NCI-H82 (cell line): ENCODE results near the gene SYT14.
"Not testable (repeated sequence)": the region's sequence is repeated elsewhere in the genome, so short reads cannot be mapped to it uniquely, and the experiment has no call there.

Experiments
- DNase-seq: peaks from one replicate; lab custom pipeline; 2025; lab: John Stamatoyannopoulos, UW

SYT14 gene

DNA sequence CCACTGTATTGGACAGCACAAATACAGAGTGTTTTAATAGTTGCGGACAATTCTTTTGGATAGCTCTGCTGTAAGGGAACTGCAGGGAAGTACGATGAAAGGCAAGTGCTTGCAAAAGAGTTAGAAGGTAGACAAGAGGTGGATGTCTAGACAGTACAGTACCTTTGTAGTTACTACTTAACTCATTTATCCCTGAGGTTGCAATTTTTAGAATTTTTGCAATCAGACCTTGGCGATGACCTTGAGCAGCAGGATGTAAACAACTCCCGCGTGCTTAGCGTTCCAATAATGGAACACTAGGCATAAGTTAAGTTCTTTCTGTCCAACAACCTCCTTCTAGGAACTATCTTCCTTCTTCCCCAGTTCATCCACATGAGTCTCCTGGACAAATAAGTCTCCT lies 1.9 kb upstream of the SYT14 start:
- DNase-seq = no peak

DNA sequence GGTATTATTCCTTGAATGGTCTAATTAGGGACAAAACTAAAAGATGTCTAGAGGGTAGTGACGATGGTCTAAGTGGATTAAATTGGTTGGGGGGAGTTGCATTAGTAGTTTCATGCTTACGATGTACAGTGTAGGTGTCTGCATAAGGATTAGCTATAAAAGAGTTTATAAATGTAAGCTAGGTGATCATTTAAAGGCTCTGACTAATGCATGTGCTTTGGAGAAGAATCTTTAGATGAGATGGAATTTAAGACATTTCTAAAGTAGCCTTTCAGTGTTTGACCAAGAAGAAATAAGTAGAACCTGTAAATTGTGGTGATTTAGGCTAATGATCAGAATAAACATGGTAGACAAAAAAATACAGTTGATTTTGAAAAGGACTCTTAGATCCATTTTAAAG lies 7.4 kb downstream of the SYT14 start:
- DNase-seq = peak; percentile 33

- no peak for DNase-seq
Observed at GRCh38 chr1:209948155-209948554, 10.1 kb downstream of the SYT14 start.

DNA sequence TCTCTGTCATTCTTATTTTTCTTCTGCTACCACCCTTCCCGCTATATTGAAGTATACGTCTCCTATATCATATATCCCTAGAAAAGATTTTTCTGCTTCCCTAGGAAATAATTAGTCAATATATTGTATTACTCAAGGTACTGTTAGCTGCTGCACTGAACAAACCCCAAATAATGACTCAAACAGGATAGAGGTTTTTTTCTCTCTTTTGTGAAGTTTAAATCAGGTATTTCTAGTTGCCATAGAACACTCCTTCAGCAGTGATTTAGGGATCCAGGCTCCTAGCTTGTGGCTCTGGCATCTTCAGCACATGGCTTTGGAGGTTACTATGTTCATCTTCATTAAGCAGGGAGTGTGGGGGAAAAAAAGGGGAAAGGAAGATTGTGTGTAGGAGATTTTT lies 18.1 kb downstream of the SYT14 start:
- DNase-seq = no peak

- no peak for DNase-seq
Observed at GRCh38 chr1:209959623-209960022, 21.6 kb downstream of the SYT14 start.

GRCh38 chr1:209960926-209961325 lies 22.9 kb downstream of the SYT14 start:
- DNase-seq = no peak

GRCh38 chr1:209962388-209962787 lies 24.4 kb downstream of the SYT14 start:
- no peak for DNase-seq

DNA sequence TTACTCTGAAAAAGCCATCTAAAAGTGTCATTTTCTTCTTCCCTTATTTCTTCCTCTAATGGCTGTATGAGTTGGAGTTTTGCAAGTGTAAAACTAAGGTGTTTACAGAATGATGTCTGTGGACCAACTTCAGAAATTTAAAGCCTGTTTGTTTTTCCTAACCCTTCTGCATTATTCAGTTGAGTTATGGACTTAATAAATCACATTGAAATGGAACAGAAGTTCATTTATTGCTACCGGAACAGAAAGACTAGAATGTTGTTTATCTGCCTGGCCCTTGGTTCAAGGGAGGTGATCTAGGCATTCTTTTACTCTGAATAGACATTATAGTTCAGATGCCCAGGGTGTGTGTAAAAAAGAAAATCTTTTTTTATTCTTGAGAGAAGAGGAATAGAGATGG lies 24.8 kb downstream of the SYT14 start:
- DNase-seq = no peak

DNA sequence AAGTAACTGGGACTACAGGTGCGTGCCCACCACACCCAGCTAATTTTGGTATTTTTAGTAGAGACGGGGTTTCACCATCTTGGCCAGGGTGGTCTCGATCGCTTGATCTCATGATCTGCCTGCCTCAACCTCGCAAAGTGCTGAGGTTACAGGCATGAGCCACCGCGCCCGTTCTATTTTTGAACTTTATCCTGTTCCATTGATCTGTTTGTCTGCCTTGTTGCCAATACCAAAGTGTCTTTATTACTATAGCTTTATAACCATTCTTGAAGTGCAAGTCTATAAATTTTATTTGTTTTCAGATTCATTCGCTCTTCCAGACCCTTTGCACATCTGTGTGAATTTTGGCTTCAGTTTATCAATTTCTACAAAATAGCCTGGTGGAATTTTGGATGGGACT lies 28.0 kb downstream of the SYT14 start:
- DNase-seq = no peak

DNA sequence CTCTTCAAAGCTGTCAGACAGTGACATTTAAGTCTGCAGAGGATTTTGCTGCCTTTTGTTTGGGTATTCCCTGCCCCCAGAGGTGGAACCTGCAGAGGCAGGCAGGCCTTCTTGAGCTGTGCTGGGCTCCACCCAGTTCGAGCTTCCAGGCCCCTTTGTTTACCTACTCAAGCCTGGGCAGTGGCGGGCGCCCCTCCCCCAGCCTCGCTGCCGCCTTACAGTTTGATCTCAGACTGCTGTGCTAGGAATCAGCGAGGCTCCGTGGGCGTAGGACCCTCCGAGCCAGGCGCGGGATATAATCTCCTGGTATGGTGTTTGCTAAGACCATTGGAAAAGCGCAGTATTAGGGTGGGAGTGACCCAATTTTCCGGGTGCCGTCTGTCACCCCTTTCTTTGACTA lies 40.7 kb downstream of the SYT14 start:
- not testable (repeated sequence) for DNase-seq

- no peak for DNase-seq
Observed at GRCh38 chr1:209983953-209984352, 45.9 kb downstream of the SYT14 start.

GRCh38 chr1:209985002-209985401 lies 47.0 kb downstream of the SYT14 start:
- DNase-seq = no peak

DNA sequence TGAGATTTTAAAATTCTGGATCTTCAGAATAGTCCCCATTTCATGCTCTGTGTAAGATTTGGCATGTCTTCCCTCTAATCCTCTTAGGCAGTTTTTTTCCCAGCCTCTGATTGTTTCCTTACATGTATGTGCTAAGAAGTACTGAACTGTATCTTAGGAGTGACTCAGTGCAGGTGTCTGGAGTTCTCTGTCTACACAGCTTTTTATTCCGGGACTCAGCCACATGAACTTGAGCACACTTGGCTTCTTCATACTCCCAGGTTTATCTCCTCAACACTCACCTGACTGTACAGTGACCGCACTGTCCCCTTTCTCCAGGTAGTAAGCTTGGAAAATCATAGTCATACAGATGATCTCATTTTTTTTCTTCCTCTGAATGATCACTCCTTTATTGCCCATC lies 50.7 kb downstream of the SYT14 start:
- peak; percentile 64 for DNase-seq

DNA sequence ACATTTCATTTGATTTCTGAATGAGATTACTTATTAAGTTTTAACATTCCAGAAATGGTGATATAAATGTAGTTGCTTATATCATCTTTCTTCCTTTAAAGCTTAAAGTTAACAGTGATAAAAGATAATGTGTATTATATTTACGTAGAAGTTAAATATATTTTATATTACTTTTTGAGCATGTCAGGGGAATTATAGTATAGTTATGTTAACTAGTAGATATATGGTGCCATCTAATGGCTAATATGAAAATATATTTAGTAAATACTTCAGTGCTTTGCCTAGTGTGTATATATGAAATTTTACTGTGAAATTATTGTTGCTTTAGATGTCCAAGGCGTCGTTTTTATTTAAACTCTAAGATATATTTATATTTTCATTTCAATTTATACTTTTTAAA lies 51.5 kb downstream of the SYT14 start:
- peak; percentile 17 for DNase-seq

- DNase-seq = no peak
Observed at GRCh38 chr1:209993061-209993830, 55.2 kb downstream of the SYT14 start.

GRCh38 chr1:209996348-209996747 lies 58.3 kb downstream of the SYT14 start:
- DNase-seq = no peak

DNA sequence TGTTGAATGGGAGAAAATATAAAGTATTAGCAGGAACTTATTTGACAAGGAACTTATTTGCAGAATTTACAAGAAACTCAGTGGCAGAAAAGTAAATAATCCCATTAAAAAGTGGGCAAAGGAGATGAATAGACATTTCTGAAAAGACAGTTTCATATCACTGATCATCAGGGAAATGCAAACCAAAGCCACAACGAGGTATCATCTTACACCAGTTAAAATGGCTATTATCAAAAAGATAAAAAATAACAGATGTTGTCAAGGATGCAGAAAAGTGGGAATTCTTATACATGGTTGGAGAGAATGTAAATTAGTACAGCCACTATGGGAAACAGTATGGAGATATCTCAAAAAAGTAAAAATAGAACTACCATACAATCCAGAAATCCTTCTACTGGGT lies 61.0 kb downstream of the SYT14 start:
- DNase-seq = no peak

- no peak for DNase-seq
Observed at GRCh38 chr1:210001751-210002150, 63.7 kb downstream of the SYT14 start.

GRCh38 chr1:210003501-210003900 lies 65.5 kb downstream of the SYT14 start:
- no peak for DNase-seq

GRCh38 chr1:210010161-210010560 lies 72.1 kb downstream of the SYT14 start:
- DNase-seq = no peak

DNA sequence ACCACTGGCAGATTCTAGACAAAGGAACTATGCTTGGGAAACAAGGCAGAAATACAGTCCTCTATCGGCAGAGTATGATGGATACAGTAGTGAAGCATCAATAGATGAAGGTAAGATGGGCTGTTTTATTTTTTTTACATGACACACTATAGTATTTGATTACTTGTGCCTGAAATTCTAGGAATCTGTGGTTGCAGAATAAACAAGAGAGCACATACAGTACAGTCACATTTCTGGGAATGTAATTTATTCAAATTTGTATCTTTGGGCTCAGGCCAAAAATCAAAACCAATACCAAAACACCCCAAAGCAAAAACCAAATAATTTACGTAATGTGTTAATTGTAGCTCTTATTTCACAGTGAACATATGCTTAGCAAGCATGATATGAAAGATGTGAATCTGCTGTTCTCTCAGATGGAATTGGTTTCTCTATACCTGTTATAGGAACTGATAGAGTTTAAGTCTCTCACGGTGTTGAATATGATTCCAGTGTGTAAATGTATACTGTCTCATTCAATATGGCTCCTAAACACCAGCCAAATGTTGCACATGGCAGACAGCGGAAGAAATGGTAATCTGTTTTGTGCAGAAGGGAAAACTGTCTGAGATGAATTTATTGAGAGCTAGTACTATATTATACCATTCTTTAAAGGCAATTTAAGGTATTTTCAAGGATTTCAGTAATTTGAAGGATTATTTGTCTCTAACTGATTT lies 83.3 kb downstream of the SYT14 start:
- DNase-seq = no peak

- peak; percentile 8 for DNase-seq
Observed at GRCh38 chr1:210022044-210022443, 84.0 kb downstream of the SYT14 start.

DNA sequence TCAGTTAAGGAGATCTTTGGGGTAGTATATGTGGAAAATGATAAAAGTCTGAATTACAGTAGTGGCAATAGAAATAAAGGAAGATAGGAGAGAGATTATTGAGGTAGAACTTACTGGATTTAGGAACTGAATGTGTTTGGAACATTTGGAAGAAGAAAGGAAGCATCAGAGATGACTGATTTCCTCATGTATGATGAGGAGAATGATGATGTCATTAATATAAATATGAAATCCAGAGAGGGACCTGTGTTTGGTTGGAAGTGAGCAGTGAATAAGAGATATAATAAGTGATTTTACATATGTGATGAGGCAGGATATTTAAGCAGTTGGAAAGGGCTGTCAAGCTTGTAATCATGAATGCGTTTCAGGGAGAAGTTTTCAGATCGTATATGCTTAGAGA lies 86.3 kb downstream of the SYT14 start:
- no peak for DNase-seq

- peak; percentile 20 for DNase-seq
Observed at GRCh38 chr1:210024996-210025395, 87.0 kb downstream of the SYT14 start.
